NT2/D1 (cell line): ENCODE data around the gene SART3.

Experiments
- SUZ12 ChIP-seq: IDR thresholded peaks from 2 replicates; pipeline ENCODE4 v1.6.1; 2011; ENCODE audit not compliant: insufficient read length, insufficient read depth; ENCODE audit errors: extremely low read depth
- ZNF274 ChIP-seq: IDR thresholded peaks from 2 replicates; pipeline ENCODE4 v1.6.1; 2011; ENCODE audit warnings: mild to moderate bottlenecking, low read depth, low read length

- TF ChIP-seq ZNF274 (no peak), SUZ12 (no peak)
These were observed 39.2 kb upstream of the SART3 start for GRCh38 chr12:108599948-108600701.
